ENCODE measurements around the gene SERPINE2.

The SERPINE2 gene

GRCh38 chr2:223943561-223944008 is 95.5 kb downstream of the SERPINE2 start:
- DNase-seq (ENCODE audit: low read depth), result peak; percentile 62

- DNase-seq (ENCODE audit: low read depth), result no peak
Observed at GRCh38 chr2:223943135-223943534, 96.0 kb downstream of the SERPINE2 start.

- DNase-seq (ENCODE audit: low read depth), result peak; percentile 92
Observed at GRCh38 chr2:223941579-223942277, 97.4 kb downstream of the SERPINE2 start.

GRCh38 chr2:223939438-223939837 is 99.6 kb downstream of the SERPINE2 start:
- peak; percentile 67 for DNase-seq (ENCODE audit: low read depth)

GRCh38 chr2:223937535-223937934 is 101.6 kb downstream of the SERPINE2 start:
- no peak for DNase-seq (ENCODE audit: low read depth)

- DNase-seq (ENCODE audit: low read depth), result no peak
Observed at GRCh38 chr2:223936862-223937326, 102.2 kb downstream of the SERPINE2 start.

GRCh38 chr2:223935459-223936125 is 103.5 kb downstream of the SERPINE2 start:
- no peak for DNase-seq (ENCODE audit: low read depth)

GRCh38 chr2:223934870-223935269 is 104.2 kb downstream of the SERPINE2 start:
- DNase-seq (ENCODE audit: low read depth), result no peak

- no peak for DNase-seq (ENCODE audit: low read depth)
Observed at GRCh38 chr2:223932816-223933800, 106.0 kb downstream of the SERPINE2 start.

- DNase-seq (ENCODE audit: low read depth), result peak; percentile 33
Observed at GRCh38 chr2:223930103-223930976, 108.7 kb downstream of the SERPINE2 start.

- DNase-seq (ENCODE audit: low read depth), result peak; percentile 56
Observed at GRCh38 chr2:223929571-223930102, 109.4 kb downstream of the SERPINE2 start.

- DNase-seq (ENCODE audit: low read depth), result no peak
Observed at GRCh38 chr2:223928113-223929006, 110.7 kb downstream of the SERPINE2 start.

- DNase-seq (ENCODE audit: low read depth), result peak; percentile 71
Observed at GRCh38 chr2:223925106-223925505, 114.0 kb downstream of the SERPINE2 start.
